ENCODE results near the gene TRIM9. TPM values are rescaled to one million over a fixed set of nuclear protein-coding genes. Genes with fewer than 3 reads are reported as not detected.

Gene TRIM9
- total RNA-seq, 2 donors from 2014 or later: 0.46 to 6.5 TPM

DNA sequence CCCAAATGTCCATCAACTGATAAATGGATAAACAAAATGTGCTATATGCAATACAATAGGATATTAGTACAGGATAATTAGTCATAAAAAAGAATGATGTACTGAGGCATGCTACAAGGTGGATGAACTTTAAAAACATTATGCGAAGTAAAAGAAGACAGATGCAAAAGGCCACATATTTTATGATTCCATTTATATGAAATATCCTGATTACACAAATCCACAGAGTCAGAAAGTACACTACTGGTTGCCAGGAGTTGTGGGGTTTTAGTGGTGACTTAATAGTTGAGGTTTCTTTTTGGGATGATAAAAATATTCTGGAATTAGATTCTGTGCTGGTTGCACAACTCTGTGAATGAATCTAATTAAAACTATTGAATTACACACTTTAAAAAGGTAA, 12.6 kb downstream of the TRIM9 start:
- intact Hi-C loops (cut with DNase I): no loop called here
- H3K4me3 ChIP-seq: no peak overlapping the region
- no peaks in the 10 kb centered on the region for H3K36me3 ChIP-seq
- 90% methylated on average over 1 of the region's 1 CpG for WGBS
- H3K27ac ChIP-seq: no peak overlapping the region
- no peaks in the 10 kb centered on the region for H3K4me1 ChIP-seq (replicated peaks)
- H3K9me3 ChIP-seq: no peaks in the 10 kb centered on the region
- no peak for TF ChIP-seq CTCF (IDR thresholded peaks at IDR 0.05)
- TF ChIP-seq POLR2A (IDR thresholded peaks at IDR 0.05): no peak
- TF ChIP-seq POLR2AphosphoS5 (IDR thresholded peaks at IDR 0.05): no peak
- H3K27me3 ChIP-seq (replicated peaks; ENCODE audit: insufficient read depth): no peaks in the 10 kb centered on the region
- no peak for DNase-seq (ENCODE audit: low spot score)

GRCh38 chr14:51081712-51082111, 13.2 kb downstream of the TRIM9 start:
- Histone ChIP-seq H3K4me3 (no peak overlapping the region), H3K9me3 (no peaks in the 10 kb centered on the region), H3K27me3 (replicated peaks; ENCODE audit: insufficient read depth) (no peaks in the 10 kb centered on the region), H3K4me1 (replicated peaks) (no peaks in the 10 kb centered on the region), H3K36me3 (no peaks in the 10 kb centered on the region), H3K27ac (no peak overlapping the region)
- TF ChIP-seq POLR2AphosphoS5 (IDR thresholded peaks at IDR 0.05) (no peak), POLR2A (IDR thresholded peaks at IDR 0.05) (no peak), CTCF (IDR thresholded peaks at IDR 0.05) (no peak)
- DNase-seq (ENCODE audit: low spot score): no peak
- 78% methylated on average over 3 of the region's 3 CpGs for WGBS
- intact Hi-C loops (cut with DNase I): no loop called here

DNA sequence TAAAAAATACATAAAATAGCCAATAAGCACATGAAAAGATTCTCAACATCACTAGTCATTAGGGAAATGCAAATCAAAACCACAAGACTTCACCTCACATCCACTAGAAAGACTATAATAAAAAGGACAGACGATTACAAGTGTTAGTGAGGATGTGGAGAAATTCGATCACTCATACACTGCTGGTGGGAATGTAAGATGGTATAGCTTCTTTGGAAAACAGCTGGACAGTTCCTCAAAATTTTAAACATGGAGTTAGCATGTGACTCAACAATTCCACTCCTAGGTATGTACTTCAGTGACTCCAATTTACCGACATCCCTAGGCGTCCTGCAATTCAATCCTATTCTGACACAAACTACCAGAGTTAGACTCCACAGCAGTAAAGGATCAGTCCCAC, 13.7 kb downstream of the TRIM9 start:
- no peaks in the 10 kb centered on the region for H3K9me3 ChIP-seq
- no peaks in the 10 kb centered on the region for H3K27me3 ChIP-seq (replicated peaks; ENCODE audit: insufficient read depth)
- intact Hi-C loops (cut with DNase I): no loop called here
- H3K27ac ChIP-seq: no peak overlapping the region
- no peak overlapping the region for H3K4me3 ChIP-seq
- H3K36me3 ChIP-seq: no peaks in the 10 kb centered on the region
- DNase-seq (ENCODE audit: low spot score): no peak
- 87% methylated on average over 4 of the region's 4 CpGs for WGBS
- no peaks in the 10 kb centered on the region for H3K4me1 ChIP-seq (replicated peaks)
- TF ChIP-seq POLR2AphosphoS5 (IDR thresholded peaks at IDR 0.05) (no peak), CTCF (IDR thresholded peaks at IDR 0.05) (no peak), POLR2A (IDR thresholded peaks at IDR 0.05) (no peak)

DNA sequence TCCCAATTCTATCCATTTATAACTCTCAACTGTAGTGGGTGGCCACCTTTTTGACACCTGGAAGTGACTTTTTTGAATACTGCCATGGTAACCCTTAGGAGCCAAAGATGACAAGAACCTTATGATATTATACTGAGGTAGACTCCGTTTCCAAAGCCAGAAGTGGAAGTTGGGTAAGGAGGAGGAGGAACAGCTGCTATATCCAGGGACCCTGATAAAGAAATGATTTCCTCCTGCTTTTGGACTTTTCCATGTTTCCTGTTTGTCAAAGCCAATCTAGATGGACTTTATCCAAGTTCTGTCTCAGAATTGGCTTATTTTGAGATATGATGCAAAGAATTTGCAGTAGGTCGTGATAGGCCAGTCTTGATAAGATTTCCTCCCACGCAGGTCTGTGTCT, 14.3 kb downstream of the TRIM9 start:
- TF ChIP-seq POLR2A (IDR thresholded peaks at IDR 0.05): no peak
- TF ChIP-seq POLR2AphosphoS5 (IDR thresholded peaks at IDR 0.05): no peak
- no peak for TF ChIP-seq CTCF (IDR thresholded peaks at IDR 0.05)
- Histone ChIP-seq H3K4me3 (no peak overlapping the region), H3K4me1 (replicated peaks) (no peaks in the 10 kb centered on the region), H3K9me3 (no peaks in the 10 kb centered on the region), H3K36me3 (no peaks in the 10 kb centered on the region), H3K27me3 (replicated peaks; ENCODE audit: insufficient read depth) (no peaks in the 10 kb centered on the region), H3K27ac (no peak overlapping the region)
- DNase-seq (ENCODE audit: low spot score): no peak
- intact Hi-C loops (cut with DNase I): no loop called here
- WGBS: 67% methylated on average over 3 of the region's 3 CpGs

DNA sequence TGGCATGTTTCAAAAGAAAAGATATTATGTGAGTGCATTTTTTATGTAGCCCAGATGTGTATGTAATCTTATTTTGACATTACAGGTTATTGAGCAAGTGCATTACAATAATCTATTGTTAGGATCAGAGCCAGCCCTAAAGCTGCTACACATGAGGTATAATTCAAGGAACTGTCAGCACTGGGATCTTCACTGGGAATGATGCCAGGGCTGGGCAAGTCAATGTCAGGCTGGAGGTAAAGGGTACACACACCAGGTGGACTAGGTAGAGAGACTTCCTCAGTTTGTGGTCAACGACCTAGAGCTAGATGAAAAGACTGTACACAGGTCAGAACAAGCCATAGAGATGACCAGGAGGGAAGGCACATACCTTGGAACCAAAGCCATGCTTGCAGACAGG, 15.4 kb downstream of the TRIM9 start:
- no peak for TF ChIP-seq POLR2AphosphoS5 (IDR thresholded peaks at IDR 0.05)
- no peak for TF ChIP-seq POLR2A (IDR thresholded peaks at IDR 0.05)
- no peak for TF ChIP-seq CTCF (IDR thresholded peaks at IDR 0.05)
- Histone ChIP-seq H3K9me3 (no peaks in the 10 kb centered on the region), H3K36me3 (no peaks in the 10 kb centered on the region), H3K4me3 (no peak overlapping the region), H3K4me1 (replicated peaks) (no peaks in the 10 kb centered on the region), H3K27me3 (replicated peaks; ENCODE audit: insufficient read depth) (no peaks in the 10 kb centered on the region), H3K27ac (no peak overlapping the region)
- no peak for DNase-seq (ENCODE audit: low spot score)
- WGBS: 50% methylated on average over 1 of the region's 1 CpG
- intact Hi-C loops (cut with DNase I): no loop called here
